HG02678 (cell line): ENCODE measurements around the gene MSL3B.

Experiments
- ATAC-seq: cut with Tn5 transposase; IDR thresholded peaks from one replicate; pipeline ENCODE4 v1.9.1; 2021; ENCODE audit warnings: mild to moderate bottlenecking, moderate library complexity; ENCODE audit not compliant: unreplicated experiment

MSL3B gene

GRCh38 chr2:233835230-233836186 lies 32.7 kb downstream of the MSL3B start:
- ATAC-seq: no peak

DNA sequence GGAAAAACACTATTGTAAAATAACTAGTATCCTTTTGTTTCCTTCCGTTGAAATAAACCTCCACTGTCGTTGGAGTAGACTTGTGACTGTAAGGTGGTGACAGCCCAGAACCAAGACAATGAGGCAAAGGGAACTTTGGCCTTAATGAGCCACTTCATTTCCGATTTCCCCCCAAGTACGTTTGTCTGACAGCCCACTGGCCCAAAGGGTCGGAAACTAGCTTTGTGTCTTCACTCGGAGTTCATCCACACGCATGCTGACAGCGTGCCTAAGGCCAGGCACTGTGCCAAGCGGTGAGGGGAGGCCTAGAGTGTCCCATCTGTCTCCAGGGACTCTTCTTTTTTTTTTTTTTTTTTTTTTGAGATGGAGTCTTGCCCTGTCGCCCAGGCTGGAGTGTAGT lies 34.8 kb downstream of the MSL3B start:
- no peak for ATAC-seq

DNA sequence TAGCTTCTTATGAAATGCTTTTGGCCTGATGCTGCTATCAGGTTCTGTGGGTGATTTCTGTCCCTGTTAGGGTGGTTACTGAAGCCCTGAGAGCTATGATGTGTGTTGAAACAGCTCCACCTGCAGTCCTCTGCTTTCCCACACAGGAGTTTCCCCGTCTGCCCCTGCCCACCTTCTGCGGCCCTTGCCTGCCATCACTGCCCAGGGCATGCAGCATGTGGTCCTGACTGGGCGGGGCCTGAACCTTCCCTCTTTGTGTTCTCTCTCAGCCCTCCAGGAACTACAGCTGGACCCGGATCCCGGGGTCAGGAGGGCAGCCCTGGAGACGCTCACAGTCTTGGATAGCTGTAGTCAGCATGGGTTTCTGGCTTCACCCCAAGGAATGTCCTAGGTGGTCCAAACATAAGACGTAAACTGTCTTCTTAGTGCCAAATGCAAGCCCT lies 35.3 kb downstream of the MSL3B start:
- no peak for ATAC-seq

DNA sequence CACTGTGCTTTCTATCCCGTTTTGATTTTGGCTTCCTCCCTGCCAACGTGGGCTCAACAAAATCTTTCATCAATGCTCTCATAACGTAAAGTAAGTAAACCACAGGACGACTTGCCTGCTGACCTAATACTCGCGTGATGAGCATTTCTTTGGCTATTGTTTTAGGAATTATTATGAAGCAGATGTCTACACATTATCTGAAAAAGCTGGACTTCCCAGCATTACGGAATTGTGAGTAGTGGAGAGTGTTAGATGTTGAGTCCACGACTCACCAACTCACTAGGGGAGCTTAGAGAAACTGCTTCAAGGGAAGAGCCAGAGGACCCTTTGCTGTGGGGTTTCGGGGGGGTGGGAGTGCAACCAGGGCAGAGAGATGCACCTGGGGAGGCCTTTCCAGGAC lies 35.8 kb downstream of the MSL3B start:
- ATAC-seq: no peak

DNA sequence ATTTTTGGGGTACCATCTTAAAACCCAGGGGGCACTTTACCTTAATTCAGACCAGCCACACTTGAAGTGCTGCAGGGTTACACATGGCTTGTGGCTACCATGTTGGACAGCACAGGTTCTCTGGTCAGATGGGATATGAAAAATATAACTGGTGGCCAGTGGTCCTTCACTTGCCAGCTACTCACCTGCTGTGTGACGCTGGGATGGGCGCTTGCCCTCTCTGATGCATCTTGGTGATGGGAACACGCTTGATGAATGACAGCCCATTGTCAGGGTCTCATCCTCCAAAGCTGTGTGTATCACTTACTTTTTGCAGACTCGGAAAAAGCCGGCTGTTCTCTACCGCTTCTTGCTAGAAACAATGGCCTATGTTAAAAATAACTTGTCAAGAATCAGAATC lies 36.3 kb downstream of the MSL3B start:
- no peak for ATAC-seq

DNA sequence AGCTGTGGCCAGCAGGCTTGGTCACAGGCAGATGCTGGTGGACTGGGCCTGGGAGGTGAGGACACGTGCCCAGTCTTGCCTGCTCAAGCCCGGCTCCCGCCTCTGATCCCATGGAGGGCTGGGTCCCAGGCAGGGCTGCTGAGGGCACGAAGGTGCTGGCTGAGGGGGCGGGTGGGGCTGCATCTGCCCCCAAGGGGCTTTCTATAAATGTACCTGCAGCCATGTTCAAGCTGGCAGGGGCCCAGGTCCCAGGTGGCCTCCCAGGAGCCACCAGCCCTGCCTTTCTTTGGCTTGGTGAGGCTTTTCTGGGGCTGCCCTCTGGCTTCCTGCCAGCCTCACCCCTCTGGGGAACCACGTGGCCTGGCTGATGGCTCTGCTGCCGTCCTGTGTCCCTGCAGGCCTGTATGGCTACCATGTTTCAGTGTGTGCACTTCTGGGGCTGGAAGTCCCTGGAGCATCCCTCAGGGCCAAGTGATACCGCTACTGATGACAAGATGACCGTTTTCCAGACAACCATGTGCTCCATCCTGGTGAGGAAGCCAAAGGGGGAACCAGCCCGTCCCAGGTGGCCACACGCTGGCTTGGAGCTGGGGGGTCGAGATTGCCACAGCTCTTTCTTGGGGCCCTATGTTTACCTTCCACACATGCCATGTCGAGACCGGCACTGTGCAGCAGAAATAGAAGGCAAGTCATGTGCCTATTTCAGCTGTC lies 37.0 kb downstream of the MSL3B start:
- no peak for ATAC-seq

GRCh38 chr2:233830111-233830802 lies 37.9 kb downstream of the MSL3B start:
- ATAC-seq: no peak

DNA sequence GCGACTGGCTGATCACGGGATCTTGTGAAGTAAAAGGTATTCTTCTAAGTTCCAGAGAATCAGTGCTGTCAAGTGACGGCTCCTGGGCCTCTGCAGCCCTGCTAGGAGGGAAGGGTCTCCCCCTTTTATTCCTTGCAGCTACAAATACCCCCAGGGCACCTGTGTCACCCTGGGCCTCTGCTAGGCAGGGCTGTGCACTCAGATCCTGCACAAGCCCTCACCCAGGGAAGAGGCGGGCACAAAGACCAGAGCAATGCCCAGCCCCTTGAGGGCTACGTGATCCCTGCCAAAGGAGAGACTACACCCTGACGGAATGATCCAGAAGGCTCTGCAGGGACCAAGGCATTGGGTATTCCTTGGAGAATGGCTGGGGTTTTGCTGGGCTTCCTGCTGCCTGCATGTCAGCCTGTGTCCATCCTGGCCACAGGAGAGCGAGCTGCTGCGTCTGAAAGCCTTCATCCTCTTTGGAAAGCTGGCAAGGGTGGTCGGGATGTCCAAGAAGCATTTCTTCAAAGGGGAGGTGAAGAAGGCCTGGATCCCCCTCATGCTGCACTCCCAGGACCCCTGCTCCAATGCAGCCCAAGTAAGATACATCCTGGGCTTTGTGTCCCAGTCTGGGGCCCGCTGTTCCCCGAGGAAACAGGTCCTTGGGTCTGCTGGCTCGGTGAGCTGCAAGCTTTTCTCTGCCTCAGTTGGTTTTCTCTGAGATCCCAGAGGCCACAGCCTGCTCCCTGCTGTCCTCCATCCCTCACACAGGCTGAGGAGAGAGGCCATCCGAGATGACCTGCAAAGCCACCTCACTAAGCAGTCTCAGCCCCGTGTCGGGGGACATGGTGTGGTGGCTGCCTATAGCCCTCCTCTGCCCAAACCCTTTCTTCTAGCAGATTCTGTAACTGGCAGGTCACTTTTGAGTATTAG lies 38.7 kb downstream of the MSL3B start:
- no peak for ATAC-seq

DNA sequence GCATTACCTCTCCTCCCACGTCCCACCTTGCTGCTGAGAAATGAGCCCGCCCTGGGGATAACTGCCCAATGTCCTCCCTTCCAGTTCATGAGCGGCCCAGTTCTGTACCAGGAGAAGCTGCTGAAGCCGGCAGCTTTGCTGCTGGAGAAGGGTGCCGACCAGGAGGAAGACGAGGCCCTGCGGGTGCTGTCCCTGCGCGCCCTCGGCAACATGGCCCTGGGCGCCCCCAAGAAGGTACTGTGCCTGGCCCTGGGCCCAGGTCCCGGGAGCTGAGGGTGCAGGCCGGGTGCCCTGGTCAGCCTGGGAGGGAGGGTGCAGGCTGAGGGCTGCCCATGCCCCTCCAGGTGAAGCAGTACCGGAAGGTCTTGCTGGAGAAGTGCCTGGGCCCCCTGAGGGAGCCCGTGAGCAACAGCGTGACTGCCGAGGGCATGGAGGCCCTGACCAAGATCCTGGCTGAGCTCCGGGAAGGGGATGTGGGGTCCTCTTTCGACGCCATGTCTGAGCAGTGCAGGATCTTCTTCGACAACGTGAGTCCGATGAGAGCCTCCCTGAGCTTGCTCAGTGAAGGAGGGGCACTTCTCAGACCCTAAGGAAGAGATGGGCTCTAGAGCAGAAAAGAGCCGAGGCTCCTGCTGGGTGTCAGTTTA lies 39.5 kb downstream of the MSL3B start:
- ATAC-seq: no peak

DNA sequence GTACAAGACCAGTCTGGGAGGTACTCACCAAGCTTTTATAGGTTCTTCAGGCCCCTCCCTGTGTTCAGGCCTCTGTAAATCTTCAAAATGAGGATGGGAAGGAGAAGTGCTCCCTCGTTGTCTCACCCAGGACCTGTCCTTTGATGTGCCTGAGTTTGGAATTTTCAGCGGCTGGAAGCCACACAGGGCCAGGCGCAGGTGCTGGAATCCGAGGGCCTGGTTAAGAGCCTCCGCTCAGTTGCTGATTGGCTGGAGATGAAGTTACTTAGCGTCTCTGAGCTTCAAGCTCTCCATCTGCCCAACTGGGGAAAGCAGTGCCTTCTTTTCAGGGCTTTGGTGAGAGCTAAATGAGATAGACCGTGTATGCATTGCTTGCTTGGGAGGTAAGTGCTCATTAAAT lies 43.8 kb downstream of the MSL3B start:
- no peak for ATAC-seq

DNA sequence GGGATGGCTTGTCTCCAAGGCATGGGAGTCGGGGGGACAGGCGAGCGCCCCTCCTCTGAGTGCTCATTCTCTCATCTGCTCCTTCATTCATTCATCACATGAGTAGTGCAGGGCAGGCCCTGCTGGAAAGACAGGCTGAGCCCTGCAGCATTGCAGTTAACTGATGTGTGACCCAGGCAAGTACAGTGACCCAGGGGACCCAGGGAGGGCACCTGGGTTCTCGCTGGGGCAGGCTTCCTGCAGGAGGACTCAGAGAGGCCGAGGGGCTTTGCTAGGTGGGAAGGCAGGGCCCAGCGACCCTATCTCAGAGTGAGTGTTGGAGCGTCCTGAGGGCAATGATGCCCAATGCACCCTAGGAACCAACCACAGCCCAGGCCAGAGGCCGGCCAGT lies 44.5 kb downstream of the MSL3B start:
- ATAC-seq: no peak

DNA sequence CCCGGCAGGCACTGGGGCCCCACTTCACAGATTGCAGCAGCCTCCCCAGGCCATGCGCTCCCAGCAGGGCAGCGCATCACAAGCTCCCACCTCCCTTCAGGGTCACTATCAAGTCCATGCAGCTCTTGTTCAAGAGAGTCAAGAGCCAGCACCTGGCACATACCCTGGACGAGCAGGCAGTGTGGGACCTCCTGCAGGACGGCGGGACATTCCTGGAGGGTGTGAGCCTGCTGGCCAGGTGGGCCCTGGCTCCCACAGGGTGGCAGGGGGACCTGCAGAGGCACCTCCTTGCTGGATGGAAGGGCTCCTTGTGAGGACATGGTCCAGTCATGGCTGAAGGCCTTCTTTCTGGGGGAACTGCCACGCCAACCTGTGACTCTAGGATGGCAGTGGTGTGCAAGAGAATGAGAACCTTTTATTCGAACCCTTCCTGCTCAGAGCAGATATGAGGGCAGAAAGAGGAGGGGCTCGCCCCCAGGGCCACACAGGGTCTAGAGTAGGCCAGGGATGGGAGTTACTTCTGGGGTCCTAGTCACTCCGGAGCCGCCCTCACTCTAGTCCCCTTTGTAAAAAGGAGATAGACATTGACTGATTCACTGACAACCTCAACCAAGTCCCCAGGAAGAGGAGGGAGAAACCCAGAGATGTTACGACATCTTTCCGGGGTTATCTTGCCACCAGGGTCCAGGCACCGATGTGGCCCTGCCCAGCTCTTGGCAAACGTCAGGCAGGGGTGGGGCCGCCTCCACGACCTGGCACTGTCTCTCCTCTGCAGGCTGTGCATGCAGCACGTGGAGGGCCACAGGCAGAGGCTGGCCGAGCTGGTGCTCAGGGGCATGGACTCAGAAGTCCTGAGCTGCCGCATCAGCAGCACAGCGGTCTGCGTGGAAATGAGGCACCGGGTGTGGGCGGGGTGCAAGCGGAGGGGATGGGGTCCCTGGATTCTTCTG lies 45.1 kb downstream of the MSL3B start:
- no peak for ATAC-seq

- ATAC-seq: no peak
Observed at GRCh38 chr2:233822101-233822771, 46.0 kb downstream of the MSL3B start.

GRCh38 chr2:233821709-233822100 lies 46.5 kb downstream of the MSL3B start:
- no peak for ATAC-seq

DNA sequence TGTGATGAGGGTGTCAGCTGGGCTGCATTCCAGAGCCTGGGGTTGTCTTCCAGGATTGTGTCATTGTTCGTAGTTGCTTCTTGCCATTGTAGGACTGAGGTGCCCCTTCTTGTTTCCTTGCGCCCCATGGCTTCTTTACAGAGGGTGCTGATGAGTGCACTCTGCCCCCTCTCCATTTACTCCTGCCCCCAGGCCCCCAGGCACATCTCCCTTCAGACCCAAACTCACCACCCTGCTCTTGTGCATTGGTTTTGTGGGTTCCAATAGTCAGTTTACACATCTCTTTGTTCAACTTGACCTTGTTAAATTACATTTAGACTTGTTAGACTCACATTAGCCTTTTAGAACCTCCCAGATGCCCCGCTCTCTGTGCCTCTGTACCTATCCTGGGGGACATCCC lies 47.0 kb downstream of the MSL3B start:
- no peak for ATAC-seq

- ATAC-seq: no peak
Observed at GRCh38 chr2:233820774-233821105, 47.4 kb downstream of the MSL3B start.

GRCh38 chr2:233819884-233820773 lies 48.1 kb downstream of the MSL3B start:
- ATAC-seq: no peak
